Measurements from ENCODE around the gene PFN3. TPM values are rescaled to one million over a fixed set of nuclear protein-coding genes. Genes with fewer than 3 reads are reported as not detected.

Gene PFN3
- total RNA-seq, 1 donor from 2014 or later = not detected

- TF ChIP-seq, protein P1, sequence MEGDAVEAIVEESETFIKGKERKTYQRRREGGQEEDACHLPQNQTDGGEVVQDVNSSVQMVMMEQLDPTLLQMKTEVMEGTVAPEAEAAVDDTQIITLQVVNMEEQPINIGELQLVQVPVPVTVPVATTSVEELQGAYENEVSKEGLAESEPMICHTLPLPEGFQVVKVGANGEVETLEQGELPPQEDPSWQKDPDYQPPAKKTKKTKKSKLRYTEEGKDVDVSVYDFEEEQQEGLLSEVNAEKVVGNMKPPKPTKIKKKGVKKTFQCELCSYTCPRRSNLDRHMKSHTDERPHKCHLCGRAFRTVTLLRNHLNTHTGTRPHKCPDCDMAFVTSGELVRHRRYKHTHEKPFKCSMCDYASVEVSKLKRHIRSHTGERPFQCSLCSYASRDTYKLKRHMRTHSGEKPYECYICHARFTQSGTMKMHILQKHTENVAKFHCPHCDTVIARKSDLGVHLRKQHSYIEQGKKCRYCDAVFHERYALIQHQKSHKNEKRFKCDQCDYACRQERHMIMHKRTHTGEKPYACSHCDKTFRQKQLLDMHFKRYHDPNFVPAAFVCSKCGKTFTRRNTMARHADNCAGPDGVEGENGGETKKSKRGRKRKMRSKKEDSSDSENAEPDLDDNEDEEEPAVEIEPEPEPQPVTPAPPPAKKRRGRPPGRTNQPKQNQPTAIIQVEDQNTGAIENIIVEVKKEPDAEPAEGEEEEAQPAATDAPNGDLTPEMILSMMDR (IDR thresholded peaks at IDR 0.05) = no peak
- Mint-ChIP-seq H3K9me3 (ENCODE audit: unreplicated experiment) (no peaks in the 10 kb centered on the region), H3K4me3 (ENCODE audit: unreplicated experiment) (no peak overlapping the region), H3K36me3 (ENCODE audit: unreplicated experiment) (peaks cover 5% of the 10 kb centered on the region), H3K27ac (ENCODE audit: unreplicated experiment) (no peak overlapping the region), H3K4me1 (ENCODE audit: unreplicated experiment) (peaks cover 20% of the 10 kb centered on the region), H3K27me3 (ENCODE audit: unreplicated experiment) (no peaks in the 10 kb centered on the region)
- DNase-seq (ENCODE audit: extremely low spot score, unreplicated experiment) = no peak
Measured at GRCh38 chr5:177444106-177445051, 43.9 kb upstream of the PFN3 start.

DNA sequence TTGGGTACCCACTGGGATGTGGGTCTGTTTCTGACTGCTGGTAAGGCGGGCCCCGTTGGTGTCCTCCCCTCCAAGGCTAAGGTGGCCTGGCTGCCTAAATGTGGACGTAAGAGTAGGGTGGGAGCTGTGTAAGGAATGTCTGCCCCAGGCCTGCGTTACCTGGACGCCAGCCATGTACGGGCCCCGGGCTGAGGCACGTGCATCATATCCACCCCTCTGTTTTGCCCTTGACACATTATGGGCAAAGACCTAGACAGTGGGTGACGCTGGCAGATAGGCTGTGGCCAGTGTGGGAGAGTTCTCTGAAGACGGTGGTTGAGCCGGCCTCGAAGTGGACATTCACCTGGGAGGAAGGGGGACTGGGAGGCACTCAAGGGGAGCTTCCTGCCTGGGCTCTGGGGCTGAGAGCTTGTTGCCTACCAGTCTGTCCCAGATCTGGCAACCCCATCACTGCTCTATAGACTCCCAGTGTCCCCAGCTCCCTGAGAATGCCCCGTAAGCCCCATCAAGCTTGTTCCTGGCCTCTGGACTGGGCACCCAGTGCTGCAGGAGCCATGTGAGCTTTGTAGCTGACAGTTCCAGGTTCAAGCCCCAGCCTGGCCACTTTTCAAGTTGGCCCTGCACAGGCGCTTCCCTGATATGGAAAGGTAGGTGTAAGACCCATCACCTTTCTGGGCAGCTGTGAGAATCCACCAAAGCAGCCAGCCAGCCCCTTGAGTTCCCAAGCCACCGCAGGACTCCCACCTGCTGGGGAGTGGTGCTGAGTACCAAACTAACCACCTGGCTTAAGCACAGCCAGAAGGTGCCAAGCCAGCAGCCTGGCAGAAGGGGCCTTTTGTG is 42.9 kb upstream of the PFN3 start:
- Mint-ChIP-seq H3K36me3 (ENCODE audit: unreplicated experiment) (peaks cover 8% of the 10 kb centered on the region), H3K9me3 (ENCODE audit: unreplicated experiment) (no peaks in the 10 kb centered on the region), H3K4me3 (ENCODE audit: unreplicated experiment) (no peak overlapping the region), H3K27ac (ENCODE audit: unreplicated experiment) (no peak overlapping the region), H3K27me3 (ENCODE audit: unreplicated experiment) (no peaks in the 10 kb centered on the region), H3K4me1 (ENCODE audit: unreplicated experiment) (peaks cover 16% of the 10 kb centered on the region)
- TF ChIP-seq, protein P1 (IDR thresholded peaks at IDR 0.05) = no peak
- DNase-seq (ENCODE audit: extremely low spot score, unreplicated experiment) = no peak

GRCh38 chr5:177442066-177442826 is 41.8 kb upstream of the PFN3 start:
- H3K4me3 Mint-ChIP-seq (ENCODE audit: unreplicated experiment) = no peak overlapping the region
- peaks cover 7% of the 10 kb centered on the region for H3K4me1 Mint-ChIP-seq (ENCODE audit: unreplicated experiment)
- H3K27ac Mint-ChIP-seq (ENCODE audit: unreplicated experiment) = no peak overlapping the region
- H3K27me3 Mint-ChIP-seq (ENCODE audit: unreplicated experiment) = no peaks in the 10 kb centered on the region
- TF ChIP-seq, protein P1 (IDR thresholded peaks at IDR 0.05) = no peak
- H3K36me3 Mint-ChIP-seq (ENCODE audit: unreplicated experiment) = peaks cover 14% of the 10 kb centered on the region
- DNase-seq (ENCODE audit: extremely low spot score, unreplicated experiment) = no peak
- no peaks in the 10 kb centered on the region for H3K9me3 Mint-ChIP-seq (ENCODE audit: unreplicated experiment)

- no peaks in the 10 kb centered on the region for H3K27me3 Mint-ChIP-seq (ENCODE audit: unreplicated experiment)
- no peak overlapping the region for H3K27ac Mint-ChIP-seq (ENCODE audit: unreplicated experiment)
- H3K36me3 Mint-ChIP-seq (ENCODE audit: unreplicated experiment) = peaks cover 17% of the 10 kb centered on the region
- DNase-seq (ENCODE audit: extremely low spot score, unreplicated experiment) = no peak
- H3K9me3 Mint-ChIP-seq (ENCODE audit: unreplicated experiment) = no peaks in the 10 kb centered on the region
- TF ChIP-seq, protein P1 (IDR thresholded peaks at IDR 0.05) = no peak
- no peak overlapping the region for H3K4me3 Mint-ChIP-seq (ENCODE audit: unreplicated experiment)
- peaks cover 7% of the 10 kb centered on the region for H3K4me1 Mint-ChIP-seq (ENCODE audit: unreplicated experiment)
Measured at GRCh38 chr5:177440990-177441780, 40.7 kb upstream of the PFN3 start.
